ENCODE data around the gene VWA7.
"Not testable (repeated sequence)": the region's sequence is repeated elsewhere in the genome, so short reads cannot be mapped to it uniquely, and the experiment has no call there.

The VWA7 gene

DNA sequence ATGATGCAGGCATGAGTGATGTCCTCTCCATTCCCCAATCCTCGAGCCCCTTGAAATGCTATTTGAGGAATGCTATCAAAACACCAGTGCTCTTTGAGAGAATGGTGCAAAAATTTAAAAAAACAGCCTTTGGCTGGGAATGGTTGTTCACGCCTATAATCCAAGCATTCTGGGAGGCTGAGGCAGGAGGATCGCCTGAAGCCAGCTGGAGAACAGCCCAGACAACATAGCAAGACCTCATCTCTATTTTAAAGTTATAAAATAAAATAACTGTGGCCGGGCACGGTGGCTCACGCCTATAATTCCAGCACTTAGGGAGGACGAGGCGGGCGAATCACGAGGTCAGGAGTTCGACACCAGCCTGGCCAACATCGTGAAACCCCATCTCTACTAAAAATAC, 22.7 kb upstream of the VWA7 start:
- DNase-seq = no peak

DNA sequence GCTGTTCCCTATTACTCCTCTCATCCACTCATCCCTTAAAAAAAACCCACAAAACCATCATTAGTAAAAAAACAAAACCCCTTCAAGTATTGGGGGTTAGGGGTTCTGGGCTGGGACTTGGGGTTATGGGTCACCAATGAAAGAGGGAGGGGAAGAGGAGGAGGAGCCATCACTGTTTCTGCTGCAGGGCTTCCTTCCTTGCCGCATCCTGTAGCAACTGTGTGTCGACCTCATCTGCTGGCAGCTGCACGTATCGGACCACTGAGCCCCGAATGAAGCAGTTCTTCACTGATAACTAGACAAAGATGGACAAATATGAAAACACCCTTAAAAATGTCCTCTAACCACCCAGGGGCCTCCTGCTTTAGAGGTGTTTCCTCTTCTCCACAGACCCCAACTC, 20.5 kb upstream of the VWA7 start:
- no peak for DNase-seq

DNA sequence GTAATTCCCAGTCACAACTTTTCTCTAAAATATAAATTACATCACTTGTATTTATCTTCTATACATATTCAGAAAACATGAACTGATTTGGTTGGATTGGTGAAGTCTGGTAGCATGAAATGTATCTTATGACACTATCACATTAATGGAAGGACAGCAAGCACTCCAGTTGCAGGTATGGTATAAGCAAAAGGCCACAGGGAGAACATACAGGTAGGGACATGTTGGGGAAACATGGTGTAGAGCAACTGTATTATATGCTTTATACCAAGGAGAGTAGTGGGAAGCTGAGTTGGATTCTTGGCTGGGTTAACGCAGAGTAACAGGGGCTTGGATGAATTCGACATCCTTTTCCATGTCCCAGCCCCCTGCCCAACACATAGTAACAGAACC, 19.9 kb upstream of the VWA7 start:
- no peak for DNase-seq

DNA sequence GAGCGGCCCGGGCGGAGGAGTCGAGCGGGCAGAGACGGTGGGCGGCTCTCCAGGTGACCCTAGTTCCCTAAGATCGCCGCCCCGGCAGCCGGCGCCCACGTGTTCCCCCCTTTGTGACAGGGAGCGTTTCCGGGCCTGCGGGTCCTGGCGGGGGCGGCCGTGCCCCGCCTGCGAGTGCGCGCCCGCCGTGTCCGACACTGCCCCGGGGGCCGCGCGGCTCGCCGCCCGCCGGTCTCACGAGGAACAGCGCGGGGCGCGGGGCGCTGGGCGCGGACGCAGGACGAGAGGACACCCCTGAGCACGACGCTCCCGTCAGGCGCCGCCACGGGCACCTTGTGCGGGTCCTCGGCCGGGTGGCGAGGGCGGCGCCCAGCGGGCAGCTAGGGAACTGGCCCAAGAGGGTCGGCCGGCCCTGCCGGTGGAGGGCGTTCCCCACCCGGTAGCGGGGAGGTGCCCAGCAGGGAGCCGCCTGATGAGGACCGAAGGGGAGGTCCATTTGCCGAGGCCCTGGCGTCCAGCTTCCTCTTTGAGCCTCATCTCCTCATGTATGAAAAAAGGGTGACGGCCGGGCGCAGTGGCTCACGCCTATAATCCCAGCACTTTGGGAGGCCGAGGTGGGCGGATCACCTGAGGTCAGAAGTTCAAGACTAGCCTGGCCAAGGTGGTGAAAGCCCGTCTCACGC, 18.6 kb upstream of the VWA7 start, which contains the start of gene VARS1:
Gene VARS1, minus strand, starts transcription at position 137 of the 683 bp plus-strand sequence. CDS start 535 bp downstream, outside the sequence.
- peak; percentile 88 for DNase-seq

DNA sequence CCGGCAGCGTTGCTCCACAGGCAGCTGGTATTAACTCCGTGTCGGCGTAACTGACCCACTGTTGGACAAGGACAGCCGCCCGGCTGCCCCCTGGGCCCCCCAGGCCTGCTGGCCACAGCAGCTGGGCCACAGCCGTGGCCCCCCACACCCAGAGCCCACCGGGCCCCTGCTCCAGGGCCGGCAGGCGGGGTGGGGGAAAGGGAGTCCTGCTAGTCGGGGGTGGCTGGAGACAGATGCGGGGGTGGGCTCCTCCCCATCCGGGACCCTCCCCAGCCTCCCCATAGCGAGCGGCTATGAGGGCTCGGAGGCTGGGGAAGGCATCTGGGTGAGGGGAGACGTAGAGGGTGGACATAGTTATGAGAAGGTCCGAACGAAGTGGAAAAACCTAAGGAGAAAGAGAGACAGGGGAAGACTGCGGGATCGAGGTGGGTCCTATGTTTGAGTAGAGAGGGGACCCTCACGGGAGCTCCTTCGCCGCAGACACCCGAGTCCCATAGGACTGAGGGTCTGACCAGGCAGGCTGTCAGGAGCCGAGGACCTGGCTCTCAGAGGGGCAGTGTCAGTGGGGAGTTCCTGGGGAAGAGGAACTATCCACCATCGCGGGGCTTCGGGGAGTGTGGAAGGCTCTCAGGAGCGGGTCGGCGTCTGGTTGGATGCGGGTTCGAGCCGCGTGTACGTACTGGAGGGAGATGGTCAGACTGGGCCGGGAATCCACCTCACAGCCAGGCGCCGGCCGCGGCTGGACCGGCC, 17.9 kb upstream of the VWA7 start:
- peak; percentile 35 for DNase-seq

DNA sequence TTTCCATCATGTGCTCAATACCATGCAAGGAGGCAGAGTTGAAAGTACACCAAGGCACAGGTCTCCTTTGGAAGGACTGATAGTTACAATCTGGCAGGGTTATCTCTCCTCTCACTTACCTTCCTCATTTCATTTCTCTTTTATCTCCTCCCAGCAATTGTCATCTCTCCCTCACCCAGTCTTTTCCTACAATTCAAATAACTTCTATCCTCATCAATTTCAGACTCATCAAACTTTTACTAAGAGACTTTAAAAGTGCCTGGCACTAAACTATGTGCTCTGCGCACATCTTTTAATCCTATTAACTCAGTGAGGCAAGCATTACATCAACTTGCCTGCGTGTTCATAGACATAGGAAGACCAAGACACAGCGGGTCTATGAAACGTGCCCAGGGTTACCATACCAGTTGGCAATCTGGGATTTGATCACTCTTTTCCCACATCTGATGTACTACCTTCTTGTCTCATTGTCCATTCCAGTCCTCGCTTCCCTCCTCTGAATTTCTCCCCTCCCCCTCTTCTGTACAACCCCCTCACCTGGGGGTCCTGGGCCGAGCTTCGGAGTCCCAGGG, 17.3 kb upstream of the VWA7 start:
- DNase-seq = peak; percentile 36

DNA sequence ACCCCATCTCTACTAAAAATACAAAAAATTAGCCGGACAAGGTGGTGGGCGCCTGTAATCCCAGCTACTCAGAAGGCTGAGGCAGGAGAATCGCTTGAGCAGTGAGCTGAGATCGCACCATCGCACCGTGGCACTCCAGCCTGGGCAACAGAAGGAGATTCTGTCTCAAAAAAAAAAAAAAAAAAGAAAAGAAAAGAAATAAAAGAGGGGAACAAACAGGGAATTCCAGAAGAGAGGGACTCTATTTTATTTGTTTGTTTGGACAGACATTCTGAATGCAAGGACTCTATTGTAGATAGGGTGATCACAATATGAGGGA, 16.8 kb upstream of the VWA7 start:
- DNase-seq = not testable (repeated sequence)

DNA sequence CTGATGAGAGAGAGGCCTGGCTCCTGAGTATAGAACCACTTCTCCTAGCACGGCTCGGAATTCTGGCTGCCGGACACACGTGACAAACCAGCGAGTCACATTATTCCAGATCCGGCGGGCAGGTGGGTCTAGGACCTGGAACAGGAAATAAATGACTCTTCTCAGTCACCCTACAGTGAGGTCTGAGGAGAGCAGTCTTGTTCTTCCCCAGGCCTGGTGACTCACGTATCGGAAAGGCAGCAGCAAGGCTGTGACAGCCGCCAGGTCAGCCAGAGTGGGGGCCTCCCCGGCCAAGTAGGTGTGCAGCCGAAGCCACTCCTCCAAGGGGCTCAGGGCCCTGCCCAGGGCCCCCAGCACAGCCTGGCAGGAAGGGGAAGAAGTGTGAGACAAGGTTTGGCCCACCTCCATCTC, 15.6 kb upstream of the VWA7 start:
- DNase-seq = no peak

DNA sequence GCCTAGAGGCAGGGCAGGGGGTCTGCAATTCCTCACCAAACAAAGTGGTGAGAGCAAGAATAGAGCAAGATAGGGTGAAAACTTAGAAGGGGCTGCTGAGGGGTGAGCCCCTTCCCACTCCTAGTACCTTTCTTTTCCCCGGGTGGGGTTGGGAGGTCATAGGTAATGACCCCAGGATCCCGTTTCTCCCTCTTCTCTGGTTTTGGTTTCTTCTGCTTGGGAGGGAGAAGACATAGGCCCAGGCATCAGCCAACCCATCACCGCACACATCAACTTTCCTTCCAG, 14.9 kb upstream of the VWA7 start:
- no peak for DNase-seq

DNA sequence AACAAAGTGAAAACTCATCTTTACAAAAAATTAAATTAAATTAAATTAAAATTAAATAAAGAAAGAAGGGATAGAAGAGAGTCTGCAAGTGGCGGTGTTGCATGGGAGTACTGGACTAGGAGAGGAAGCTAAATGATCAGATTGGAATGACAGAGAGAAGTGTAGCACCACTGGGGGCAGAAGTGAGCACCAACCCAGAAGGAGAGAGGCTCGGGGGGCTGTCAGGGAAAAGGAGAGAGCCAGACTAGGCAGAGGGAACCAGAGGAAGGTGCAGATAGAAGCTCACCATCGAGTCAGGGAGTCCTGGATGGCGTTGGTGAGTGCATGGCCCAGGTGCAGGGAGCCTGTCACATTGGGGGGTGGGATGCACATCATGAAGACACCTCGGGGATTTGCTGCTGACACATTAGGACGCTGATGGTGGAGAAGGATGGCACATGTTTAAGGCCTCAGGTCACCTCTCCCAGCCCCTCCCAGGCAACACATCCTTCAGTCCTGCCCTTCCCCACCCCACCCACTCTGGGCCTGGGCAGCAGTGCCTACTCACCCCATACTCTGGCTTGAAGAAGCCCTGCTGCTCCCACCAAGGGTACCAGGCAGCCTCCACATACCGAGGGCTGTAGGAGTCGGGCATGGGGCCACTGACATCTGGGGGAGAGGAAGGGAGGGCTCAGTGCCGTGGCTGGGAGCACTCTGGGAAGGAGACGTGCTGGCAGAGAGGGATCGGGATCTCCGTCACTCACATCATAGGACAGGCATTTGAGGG, 14.4 kb upstream of the VWA7 start:
- DNase-seq = peak; percentile 50

DNA sequence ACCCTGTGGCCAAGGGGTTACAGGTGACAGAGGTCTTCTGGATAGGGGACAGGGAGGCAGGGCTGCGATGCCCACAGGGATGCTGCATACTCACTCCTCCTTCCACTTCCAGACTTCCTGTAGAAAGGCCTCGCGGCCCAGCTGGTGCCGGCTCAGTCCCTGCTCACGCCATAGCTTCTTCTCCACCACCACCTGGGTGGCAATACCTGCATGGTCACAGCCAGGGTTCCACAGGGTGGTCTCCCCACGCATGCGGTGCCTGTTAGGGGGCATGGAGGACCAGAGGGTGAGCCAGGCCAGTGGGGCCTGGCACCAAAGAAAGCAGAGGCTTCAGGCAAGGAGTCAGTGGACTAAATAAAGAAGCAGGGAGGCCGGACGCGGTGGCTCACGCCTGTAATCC, 8.3 kb upstream of the VWA7 start:
- DNase-seq = no peak

DNA sequence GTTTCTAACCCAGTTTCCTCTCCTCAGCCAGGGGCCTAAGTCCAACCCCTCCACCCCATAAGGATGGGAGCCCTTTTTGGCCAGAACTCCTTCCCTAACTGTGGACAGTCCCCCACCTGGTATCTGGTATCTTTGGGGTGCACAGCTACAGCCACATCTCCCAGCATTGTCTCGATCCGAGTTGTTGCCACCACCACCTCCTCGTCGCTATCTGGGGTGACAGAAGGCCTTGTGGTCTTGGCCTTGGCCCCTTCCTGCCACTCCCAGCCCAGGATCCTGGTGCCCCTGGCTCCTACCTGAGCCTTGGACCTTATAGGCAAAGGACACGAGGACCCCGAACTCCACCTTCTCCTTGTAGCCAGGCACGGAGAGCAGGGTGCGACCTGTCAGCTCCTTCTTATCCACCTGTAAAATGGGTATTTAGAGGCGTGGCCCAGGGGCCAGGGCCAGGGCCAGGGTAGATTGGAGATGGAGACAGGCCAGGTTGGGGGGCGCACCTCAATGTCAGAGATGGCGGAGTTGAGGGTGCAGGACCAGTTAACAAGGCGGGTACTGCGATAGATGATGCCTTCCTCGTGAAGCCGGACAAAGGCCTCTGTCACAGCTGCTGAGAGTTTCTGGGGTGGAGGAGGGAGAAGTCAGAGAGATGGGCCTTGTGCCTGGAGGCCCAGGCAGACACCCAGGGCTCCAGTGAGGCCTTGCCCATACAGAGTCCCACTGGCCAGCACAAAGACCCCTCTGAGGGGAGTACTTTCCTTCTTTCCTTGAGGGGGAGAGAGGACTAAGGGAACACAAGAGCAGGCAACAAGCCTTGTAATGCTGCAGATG, 7.2 kb upstream of the VWA7 start:
- no peak for DNase-seq

DNA sequence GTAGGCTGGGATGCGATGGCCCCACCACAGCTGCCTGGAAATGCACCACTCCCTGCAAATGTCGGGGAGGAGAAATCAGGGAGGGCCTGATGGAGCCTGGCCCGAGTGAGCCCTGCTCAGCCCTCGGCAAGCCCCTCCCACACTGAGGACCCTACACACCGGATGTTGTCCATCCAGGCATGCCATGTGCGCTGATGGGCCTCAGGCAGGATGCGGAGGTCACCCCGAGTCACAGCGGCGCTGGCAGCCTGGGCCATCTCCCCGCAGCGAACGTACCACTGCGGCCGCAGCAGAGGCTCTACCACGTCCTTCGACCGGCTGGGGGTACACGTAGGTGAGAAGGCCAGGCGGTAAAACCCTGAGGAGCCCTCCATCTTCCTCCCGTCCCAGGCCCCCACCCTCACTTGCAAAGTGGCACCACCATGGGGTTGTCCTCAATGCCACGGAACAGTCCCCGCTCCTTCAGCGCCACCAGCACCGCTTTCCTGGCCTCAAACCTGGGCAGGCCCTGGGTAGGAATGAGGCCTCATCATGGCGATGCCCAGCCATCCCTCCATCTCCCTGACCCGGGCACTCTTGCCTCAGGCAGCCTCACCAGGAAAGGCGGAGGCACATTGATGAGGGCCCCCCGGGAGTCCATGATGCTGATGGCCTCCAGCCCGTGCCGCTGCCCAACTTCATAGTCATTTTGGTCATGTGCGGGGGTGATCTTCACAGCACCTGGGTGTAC, 5.2 kb upstream of the VWA7 start:
- DNase-seq = no peak

DNA sequence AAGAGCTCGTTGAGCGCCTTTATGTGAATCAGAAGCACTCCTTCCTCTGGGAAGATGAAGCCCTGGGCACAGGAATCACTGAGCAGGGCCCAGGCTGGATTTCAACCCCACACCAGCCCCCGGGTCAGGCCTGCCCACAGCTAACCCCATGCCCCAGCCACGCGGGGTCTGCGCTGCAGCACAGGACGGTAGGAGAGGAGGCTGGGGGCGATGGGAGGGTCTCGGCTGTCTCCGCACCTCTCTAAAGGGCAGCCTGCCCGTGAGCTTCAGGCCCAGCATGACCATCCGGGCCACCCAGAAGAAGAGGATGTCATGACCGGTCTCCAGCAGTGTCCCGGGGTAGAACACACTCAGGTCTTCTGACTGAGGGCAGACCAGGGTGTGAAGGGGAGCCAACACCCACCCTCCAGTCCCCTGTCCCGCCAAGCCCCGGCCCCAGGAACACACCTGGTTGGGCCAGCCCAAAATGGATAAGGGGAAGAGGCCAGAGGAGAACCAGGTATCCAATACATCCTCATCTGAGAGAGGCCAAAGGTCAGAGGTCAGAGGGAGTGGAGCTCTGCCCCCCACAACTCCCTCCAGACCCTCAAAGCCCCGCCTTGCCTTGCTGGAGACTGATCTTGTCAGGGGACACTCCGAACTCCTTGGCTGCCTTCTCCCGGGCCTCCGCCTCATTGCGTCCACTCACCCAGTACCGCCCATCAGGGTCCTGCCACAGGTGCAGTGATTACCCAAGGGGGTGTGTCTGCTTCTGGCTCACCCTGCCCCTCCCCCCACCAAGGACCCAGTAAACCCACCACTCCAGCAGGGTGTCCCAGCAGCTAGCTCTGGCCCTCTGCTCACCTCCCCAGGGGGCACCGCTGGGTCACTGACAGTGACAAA, 4.4 kb upstream of the VWA7 start:
- DNase-seq = no peak

DNA sequence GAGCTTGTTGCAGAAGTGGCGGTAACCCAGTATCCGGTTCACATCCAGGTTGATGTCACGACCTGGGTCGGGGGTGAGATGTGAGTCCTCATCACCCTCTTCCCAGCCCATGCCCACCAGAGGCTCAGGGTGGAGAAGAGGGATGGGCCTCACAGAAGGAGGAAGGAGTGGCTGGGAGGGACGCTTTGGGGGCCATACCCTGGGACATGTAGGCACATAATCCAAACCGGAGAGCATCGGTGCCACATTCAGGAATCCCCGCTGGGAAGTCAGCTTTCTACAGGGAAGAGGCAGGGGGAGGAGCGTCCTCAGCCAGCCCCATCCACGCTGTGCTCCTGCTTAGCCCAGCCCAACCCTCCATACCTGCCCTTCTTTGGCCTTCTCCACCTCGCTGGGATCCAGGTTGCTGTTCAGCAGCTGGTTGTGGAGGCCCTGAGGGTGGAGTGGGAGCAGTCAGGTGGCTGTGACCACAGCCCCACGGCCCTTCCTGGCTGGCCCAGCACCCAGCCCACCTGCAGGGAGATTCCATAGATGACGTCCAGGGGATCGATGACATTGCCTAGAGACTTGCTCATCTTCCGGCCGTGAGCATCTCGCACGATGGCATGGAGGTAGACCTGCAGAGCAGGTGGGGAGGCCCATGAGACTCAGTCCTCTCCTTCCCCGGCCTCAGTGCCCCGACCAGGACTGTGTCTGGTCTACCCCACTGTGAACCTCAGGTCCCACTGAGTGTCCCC, 3.5 kb upstream of the VWA7 start:
- DNase-seq = no peak

DNA sequence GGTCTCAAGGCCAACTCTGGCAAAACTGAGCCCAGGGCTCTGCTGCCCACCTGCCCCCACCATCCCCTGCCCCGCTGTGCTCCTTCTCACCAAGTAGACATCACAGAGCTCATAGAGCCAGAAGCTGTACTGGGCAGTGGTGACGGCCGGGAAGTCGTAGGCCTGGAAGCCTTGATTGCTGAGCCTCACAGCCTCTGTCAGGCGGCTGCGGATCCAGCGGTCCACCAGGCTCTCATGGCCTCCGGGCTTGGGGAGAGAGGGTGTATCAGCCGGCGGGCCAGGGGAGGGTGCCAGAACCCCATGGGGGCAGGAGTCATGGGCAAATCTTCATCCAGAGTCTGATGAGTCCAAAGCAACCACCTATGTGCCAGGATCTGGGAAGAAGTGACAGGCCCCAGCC, 2.8 kb upstream of the VWA7 start:
- DNase-seq = no peak

DNA sequence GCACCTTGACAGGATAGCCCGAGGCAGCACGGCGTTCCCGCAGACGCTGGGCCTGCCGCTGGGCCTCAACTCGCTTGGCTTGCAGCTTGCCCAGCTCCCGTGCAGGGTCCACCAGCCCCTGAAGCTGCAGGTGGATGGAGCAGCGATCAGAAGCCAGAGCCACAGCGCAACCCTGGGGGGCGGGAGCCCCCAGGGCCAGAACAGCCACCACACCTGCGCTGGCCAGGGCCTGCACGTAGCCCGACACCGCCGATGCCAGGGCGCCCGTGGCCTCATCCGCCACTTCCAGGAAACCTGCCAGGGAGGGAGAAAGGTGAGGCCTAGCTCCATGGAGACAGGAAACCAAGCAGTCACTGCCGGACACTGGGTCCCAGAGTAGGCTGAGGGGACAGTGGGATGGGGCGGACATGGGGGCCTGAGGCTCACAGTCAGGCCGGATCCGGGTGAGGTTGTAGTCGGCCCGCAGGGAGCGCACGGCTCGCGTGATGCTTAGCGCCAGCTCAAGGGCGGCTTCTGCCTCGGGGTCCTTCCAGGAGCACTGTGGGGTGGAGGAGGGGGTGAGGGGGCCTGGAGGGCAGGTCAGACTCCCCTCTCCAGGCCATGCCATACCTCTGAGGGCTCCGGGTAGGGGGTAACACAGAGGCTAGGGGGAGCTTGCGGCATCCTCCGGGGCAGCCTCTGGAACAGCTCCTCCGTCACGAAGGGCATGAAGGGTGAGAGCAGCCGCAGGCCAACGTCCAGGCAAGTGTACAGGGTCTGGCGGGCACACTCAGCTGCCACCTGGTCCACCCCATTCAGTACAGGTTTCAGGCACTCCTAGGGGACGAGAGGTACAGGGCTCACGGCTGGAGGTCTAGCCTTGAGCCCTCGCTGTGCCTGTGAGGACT, 2.1 kb upstream of the VWA7 start:
- DNase-seq = no peak

DNA sequence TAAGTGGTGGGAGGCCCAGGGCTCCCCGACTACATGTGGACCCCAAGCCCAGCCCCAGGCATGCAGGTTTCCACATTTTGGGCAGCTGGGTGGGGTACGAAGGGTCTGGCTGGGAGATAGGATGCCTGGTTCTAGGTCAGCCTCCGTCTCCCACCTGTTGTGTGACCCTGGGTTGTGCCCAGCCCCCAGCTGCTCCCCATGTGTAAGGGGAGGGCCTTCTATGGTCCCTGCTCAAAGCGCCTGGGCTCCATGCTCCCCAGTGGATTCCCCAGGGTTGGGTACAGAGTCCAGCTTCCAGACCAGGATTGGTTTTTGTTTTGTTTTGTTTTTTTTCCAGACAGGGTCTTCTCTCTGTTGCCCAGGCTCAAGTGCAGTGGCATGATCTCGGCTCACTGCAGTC, 1.1 kb upstream of the VWA7 start:
- no peak for DNase-seq

DNA sequence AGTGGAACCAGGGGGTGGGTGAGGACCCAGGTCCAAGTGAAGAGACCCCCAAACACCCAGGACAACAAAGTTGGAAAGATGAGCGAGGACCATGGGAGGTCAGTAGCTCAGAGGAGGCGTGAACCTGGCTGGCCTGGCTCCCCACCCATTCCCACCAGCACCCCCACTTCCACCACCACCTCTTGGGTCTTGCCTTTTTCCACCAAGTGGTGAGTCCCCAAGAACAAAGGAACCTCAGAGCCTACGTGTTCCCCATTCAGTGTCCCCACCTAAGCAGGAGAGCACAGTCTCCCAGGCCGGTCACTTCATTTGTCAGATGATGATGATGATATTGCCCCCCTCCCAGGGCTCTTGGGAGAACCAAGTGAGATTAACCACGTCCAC, 531 bp upstream of the VWA7 start:
- no peak for DNase-seq
